ENCODE measurements around the gene MND1. TPM values are rescaled to one million over a fixed set of nuclear protein-coding genes. Genes with fewer than 3 reads are reported as not detected.
"Not testable (repeated sequence)": the region's sequence is repeated elsewhere in the genome, so short reads cannot be mapped to it uniquely, and the experiment has no call there.

Gene MND1
- total and polyA plus RNA-seq, 2 experiments from 2014 or later, result 1.2 to 4.9 TPM

- Histone ChIP-seq H2AFZ (peak overlapping the region; percentile 42; the same call in 1 of the 2 replicates), H3F3A (ENCODE audit: insufficient read depth) (no peaks in the 10 kb centered on the region), H3K27ac (no peak overlapping the region), H3K4me2 (ENCODE audit: unreplicated experiment) (peak overlapping the region; percentile 11), H3K9me3 (ENCODE audit: low read depth) (no peaks in the 10 kb centered on the region), H3K4me1 (ENCODE audit: insufficient read depth) (peaks cover 5% of the 10 kb centered on the region; the same call in 1 of the 2 replicates), H3K9ac (no peak overlapping the region), H4K20me1 (ENCODE audit: insufficient read depth) (no peaks in the 10 kb centered on the region), H3K9me2 (ENCODE audit: insufficient read depth) (no peaks in the 10 kb centered on the region), H3K36me3 (ENCODE audit: low read depth) (no peaks in the 10 kb centered on the region), H3K4me3 (no peak overlapping the region; the same call in 1 of the 2 replicates), H3K27me3 (replicated peaks; ENCODE audit: insufficient read depth) (no peaks in the 10 kb centered on the region), H3K79me2 (ENCODE audit: insufficient read depth) (no peaks in the 10 kb centered on the region)
- no peak for DNase-seq
- 30% methylated on average over 10 of the region's 10 CpGs for WGBS, 2 experiments (ENCODE audit: low coverage in 1 of 2, low lambda C conversion rate in 2 of 2, missing lambda C conversion rate in 2 of 2)
- in situ Hi-C loops (cut with MboI), result no loop called here
- TF ChIP-seq EZH2phosphoT487 (IDR thresholded peaks at IDR 0.05; ENCODE audit: insufficient read depth, low read depth), result no peak
- no peak for TF ChIP-seq EZH2 (IDR thresholded peaks at IDR 0.05; ENCODE audit: insufficient read depth, poor library complexity, severe bottlenecking)
These were observed 103.7 kb downstream of the MND1 start for GRCh38 chr4:153448003-153448731.

GRCh38 chr4:153449338-153449737 is 104.8 kb downstream of the MND1 start:
- H3K9ac ChIP-seq, result no peak overlapping the region
- no peaks in the 10 kb centered on the region for H3K27me3 ChIP-seq (replicated peaks; ENCODE audit: insufficient read depth)
- no peaks in the 10 kb centered on the region for H4K20me1 ChIP-seq (ENCODE audit: insufficient read depth)
- H2AFZ ChIP-seq, result no peak overlapping the region
- no peaks in the 10 kb centered on the region for H3K36me3 ChIP-seq (ENCODE audit: low read depth)
- H3K9me2 ChIP-seq (ENCODE audit: insufficient read depth), result no peaks in the 10 kb centered on the region
- H3K4me2 ChIP-seq (ENCODE audit: unreplicated experiment), result no peak overlapping the region
- H3K9me3 ChIP-seq (ENCODE audit: low read depth), result no peaks in the 10 kb centered on the region
- H3K4me1 ChIP-seq (ENCODE audit: insufficient read depth), result peaks cover 5% of the 10 kb centered on the region; the same call in 1 of the 2 replicates
- TF ChIP-seq EZH2 (IDR thresholded peaks at IDR 0.05; ENCODE audit: insufficient read depth, poor library complexity, severe bottlenecking), result no peak
- no peak for TF ChIP-seq EZH2phosphoT487 (IDR thresholded peaks at IDR 0.05; ENCODE audit: insufficient read depth, low read depth)
- H3K27ac ChIP-seq, result no peak overlapping the region
- no peaks in the 10 kb centered on the region for H3F3A ChIP-seq (ENCODE audit: insufficient read depth)
- H3K4me3 ChIP-seq, result no peak overlapping the region
- 100% methylated on average over 1 of the region's 1 CpG for WGBS, 2 experiments (ENCODE audit: low coverage in 1 of 2, low lambda C conversion rate in 2 of 2, missing lambda C conversion rate in 2 of 2)
- in situ Hi-C loops (cut with MboI), result no loop called here
- DNase-seq, result no peak
- no peaks in the 10 kb centered on the region for H3K79me2 ChIP-seq (ENCODE audit: insufficient read depth)

- in situ Hi-C loops (cut with MboI), result no loop called here
These were observed 106.0 kb downstream of the MND1 start for GRCh38 chr4:153450544-153450917.

GRCh38 chr4:153451145-153451544 is 106.7 kb downstream of the MND1 start:
- H3F3A ChIP-seq (ENCODE audit: insufficient read depth); H3K9me3 ChIP-seq (ENCODE audit: low read depth); H3K79me2 ChIP-seq (ENCODE audit: insufficient read depth); H3K27me3 ChIP-seq (replicated peaks; ENCODE audit: insufficient read depth); H3K9me2 ChIP-seq (ENCODE audit: insufficient read depth); H3K4me1 ChIP-seq (ENCODE audit: insufficient read depth); DNase-seq; H4K20me1 ChIP-seq (ENCODE audit: insufficient read depth); H2AFZ ChIP-seq; H3K4me3 ChIP-seq; H3K9ac ChIP-seq; H3K27ac ChIP-seq; H3K4me2 ChIP-seq (ENCODE audit: unreplicated experiment); H3K36me3 ChIP-seq (ENCODE audit: low read depth); in situ Hi-C loops (cut with MboI): not testable (repeated sequence)
- WGBS, 2 experiments (ENCODE audit: low coverage in 1 of 2, low lambda C conversion rate in 2 of 2, missing lambda C conversion rate in 2 of 2), result 67 to 72% methylated on average over 13 of the region's 13 CpGs

More at GRCh38 chr4:153450544-153450917, 106.0 kb downstream of the MND1 start:
- Histone ChIP-seq H3K9me2 (ENCODE audit: insufficient read depth) (no peaks in the 10 kb centered on the region), H3K27ac (no peak overlapping the region), H3K27me3 (replicated peaks; ENCODE audit: insufficient read depth) (no peaks in the 10 kb centered on the region), H3K4me2 (ENCODE audit: unreplicated experiment) (no peak overlapping the region), H2AFZ (0 out of 2 replicates have a peak overlapping the region, but pooled peaks have one; percentile 23), H3K9ac (no peak overlapping the region), H3F3A (ENCODE audit: insufficient read depth) (no peaks in the 10 kb centered on the region), H3K9me3 (ENCODE audit: low read depth) (no peaks in the 10 kb centered on the region), H4K20me1 (ENCODE audit: insufficient read depth) (no peaks in the 10 kb centered on the region), H3K4me3 (no peak overlapping the region), H3K4me1 (ENCODE audit: insufficient read depth) (peaks cover 5% of the 10 kb centered on the region; the same call in 1 of the 2 replicates), H3K79me2 (ENCODE audit: insufficient read depth) (no peaks in the 10 kb centered on the region), H3K36me3 (ENCODE audit: low read depth) (no peaks in the 10 kb centered on the region)
- TF ChIP-seq EZH2phosphoT487 (IDR thresholded peaks at IDR 0.05; ENCODE audit: insufficient read depth, low read depth) (no peak), EZH2 (IDR thresholded peaks at IDR 0.05; ENCODE audit: insufficient read depth, poor library complexity, severe bottlenecking) (no peak)
- 96 to 98% methylated on average over 5 of the region's 5 CpGs for WGBS, 2 experiments (ENCODE audit: low coverage in 1 of 2, low lambda C conversion rate in 2 of 2, missing lambda C conversion rate in 2 of 2)
- DNase-seq, result no peak
